NCI-H2196 treated with DMSO at 0.1 percent for 48 hours (cell line): ENCODE results near the gene EVC2.

Source experiments
- DNase-seq: peaks from one replicate; lab custom pipeline; 2025; ENCODE audit not compliant: unreplicated experiment; lab: John Stamatoyannopoulos, UW

EVC2 gene

DNA sequence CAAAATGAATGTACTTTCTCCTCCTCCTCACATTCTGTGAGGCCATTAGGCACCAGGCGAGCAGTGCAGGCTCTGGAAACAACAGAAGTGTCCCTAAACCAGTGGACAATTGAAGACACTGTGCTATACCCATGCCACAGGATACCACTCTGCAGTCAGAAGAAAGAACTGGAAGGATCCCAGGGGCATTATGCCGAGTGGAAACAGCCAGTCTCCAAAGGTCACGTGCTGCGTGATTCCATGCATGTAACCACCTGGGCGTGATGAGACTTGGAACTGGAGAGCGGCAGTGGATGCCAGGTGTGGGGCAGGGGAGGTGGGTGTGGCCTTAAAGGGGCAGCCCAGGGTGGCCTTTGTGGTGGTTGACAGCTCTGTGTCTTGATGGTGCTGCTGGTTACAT is 139.4 kb downstream of the EVC2 start:
- no peak for DNase-seq

DNA sequence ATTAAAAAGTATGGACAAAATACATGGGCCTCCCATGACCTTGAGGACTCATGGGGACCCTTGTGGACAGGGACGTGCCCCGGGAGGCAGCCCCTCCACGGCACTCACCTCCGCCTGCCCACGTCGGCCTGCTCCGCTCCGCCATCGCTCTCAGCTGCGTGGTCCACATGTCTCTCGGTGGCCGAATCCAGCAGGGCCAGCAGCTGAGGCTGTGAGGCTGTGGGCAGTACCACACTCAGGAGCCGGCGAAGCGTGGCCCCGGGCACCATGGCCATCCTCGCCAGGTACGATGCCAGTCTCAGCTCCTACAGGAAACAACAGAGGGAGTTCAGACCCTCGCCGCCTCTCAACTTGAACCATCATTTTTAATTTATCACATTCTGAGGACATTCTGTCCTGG is 140.0 kb downstream of the EVC2 start:
- DNase-seq = no peak

DNA sequence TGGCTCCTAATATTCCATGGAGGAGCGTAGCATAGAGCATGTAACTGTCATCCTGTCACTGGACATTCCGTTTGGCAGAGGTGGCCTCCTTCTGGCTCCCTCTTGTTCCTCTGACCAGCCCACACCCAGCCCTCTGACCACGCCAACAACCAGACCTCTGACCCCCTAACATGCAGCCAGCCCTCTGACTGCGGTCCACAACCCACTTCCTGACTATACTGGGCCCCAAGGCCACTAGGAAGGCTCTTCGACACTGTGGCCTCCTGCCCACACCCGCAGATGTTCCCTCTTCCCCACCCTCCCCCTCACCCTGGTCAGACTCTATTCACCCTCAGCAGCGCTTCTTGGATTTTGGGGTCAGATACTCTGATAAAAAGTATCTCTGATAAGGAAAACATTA is 141.4 kb downstream of the EVC2 start:
- DNase-seq = no peak

DNA sequence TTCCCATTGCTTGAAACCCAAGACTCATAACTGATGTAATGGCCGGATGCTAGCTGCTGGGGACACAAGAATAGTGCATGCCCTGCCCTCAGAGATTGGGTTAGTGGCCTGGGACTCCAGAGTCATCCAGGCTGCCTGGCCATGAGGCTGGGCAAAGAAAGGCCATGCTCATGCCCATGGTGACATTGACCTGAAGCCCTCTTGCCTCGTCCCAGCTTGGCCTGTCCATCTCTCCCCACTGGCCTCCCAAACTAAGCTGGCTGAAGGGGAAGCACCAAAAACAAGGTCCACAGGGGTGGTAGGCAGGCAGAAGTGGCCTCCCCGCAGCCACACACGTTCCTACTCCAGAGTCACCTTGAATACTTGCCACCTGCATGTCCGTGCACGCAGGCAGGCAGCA is 141.8 kb downstream of the EVC2 start:
- DNase-seq = no peak

DNA sequence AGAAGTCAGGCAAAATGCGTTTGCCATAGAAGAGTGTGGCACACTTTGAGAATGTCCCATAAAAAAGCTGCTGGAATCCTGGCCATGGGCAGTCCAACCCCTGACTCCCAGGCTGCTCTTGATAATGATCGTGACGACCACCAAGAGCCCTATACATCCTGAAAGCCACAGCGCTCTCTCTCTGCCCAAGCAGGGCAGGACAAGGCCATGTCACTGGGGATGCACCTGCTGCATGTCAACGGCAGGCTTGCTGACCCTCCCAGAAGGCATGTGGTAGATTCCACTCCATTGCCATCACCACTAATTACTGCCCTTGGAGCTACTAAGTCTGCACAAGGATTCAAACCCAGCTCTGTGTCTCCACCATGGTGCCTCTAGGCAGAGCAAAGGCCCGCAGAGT is 144.5 kb downstream of the EVC2 start:
- no peak for DNase-seq

DNA sequence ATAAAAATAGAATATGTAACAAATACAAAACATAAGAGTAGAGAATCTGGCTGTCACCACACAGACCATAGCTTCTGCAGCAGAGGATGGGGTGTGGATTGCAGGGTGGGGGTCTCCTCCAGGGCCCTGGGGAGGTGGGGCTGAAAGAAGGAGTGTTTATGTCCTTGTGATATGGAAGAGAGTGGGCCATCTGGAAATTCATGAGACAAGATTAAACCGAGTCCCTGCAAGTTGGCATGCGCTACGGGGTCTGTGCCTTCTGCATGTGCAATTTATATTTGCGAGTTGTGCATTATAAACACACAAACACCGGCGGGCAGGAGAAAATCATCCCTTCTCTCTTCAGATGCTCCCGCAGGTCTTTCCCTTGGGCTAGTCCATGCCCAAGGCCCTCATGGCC is 145.9 kb downstream of the EVC2 start:
- DNase-seq = no peak

DNA sequence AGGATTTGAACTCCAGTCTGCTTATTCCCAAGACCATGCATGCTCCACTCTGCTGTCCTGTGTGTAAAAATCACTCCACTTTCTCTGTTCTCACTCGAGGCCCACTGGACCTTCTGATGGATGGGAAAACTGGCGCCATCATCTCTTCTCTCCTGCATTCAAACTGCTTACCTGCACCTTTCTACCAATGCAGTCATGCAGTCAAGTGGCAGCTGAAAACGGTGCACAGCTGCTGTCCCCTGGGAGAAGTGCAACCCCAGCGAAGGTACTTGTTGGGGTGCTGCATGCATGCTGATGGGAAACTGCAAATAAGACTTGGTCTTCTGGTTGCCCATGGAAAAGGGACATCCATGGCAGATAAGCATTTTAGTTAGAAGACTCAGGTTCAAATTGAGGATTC is 147.1 kb downstream of the EVC2 start:
- DNase-seq = no peak

DNA sequence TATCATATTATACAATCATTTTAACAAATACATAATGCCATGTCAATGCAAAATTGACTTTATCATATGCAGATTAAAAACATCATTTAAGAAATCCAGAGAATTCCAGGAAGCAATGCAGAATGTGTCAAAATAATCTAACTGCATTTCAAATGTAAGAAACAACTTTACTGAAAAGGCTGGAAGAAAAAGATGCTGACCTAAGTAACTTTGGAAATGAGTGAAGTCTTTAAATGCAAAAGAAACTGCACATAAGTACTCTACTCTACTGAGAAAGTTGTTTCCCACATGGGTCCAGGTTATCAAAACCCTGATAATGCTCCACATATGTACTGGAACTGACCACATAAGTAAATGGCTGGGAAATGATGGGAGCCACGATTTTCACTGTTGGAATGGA is 149.9 kb downstream of the EVC2 start:
- DNase-seq = no peak

DNA sequence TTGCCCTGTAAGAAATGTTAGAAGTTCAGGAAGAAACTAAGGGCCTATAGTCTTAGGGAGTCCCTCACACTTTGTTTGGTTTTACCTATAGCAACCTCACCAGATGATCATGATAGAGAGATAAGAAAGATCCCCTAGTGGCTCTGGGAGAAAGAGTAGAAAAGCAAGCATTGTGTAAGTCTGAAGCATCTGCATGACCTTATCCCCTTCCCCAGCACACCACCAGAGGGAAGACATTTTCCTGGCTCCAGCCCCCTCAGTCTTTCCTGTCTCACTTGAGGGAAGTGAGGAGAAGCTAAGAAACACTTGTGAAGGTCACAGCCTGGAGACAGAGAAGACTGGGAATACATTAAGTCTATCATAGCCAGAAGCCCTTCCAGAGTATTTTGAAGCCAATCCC is 154.0 kb downstream of the EVC2 start:
- no peak for DNase-seq

DNA sequence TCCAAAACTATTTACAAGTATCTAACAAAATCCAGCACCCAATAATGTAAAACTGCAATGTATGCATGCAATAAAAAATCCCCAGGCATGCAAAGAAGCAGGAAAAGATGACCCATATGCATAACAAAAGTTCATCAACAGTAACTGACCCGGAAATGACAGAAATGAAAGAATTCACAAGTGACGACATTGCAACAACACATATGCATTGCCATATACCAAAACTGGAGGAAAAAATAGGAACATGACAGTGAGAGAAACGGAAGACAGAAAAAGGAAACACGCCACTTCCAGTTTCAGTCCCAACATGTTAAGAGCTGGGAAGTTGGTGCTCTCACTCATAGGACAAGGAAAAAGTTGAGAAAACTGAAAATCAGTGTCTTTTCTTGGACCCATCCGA is 154.6 kb downstream of the EVC2 start:
- DNase-seq = no peak

DNA sequence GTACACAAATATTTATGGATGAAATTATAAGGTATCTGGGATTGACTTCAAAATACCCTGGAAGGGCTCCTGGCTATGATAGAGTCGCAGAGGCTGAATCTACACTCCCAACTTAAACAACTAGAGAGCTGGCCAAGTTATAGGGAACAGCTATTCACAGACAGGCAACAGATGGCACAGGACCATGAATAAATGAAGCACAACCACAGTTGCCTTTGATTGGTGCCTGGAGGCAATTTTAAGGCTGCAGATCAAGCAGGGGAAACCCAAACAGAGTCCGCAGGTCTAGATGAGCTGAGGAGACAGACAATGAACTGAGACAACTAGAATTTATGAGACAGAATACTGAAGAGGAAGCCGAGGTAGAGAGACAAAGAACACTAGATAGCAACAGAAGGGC is 155.9 kb downstream of the EVC2 start:
- no peak for DNase-seq

DNA sequence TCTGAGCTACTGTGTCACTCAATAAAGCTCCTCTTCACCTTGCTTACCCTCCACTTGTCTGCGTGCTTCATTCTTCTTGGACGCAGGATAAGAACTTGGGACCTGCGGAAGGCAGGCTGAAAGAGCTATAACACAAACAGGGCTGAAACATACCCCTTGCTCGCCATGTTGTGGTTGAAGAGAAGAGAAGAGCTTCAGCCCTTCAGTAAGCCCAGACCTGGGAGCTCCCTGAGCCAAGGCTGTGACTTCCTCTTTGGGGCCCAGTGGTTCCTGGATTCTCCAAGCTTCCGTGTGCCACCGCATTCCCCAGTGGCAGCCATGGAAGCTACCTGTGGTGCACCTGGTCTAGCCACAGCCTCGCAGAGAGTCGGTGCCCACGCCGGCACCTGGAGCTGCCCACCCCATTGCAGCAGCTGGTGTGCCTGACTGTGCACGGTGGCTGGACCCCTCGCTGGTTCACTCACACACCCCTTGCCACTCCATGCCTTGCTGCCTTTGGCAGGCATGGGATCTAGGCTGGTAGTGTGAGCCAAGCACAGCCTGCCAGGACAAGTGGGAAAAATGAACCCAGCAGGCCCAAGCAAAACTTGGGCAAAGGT is 160.6 kb downstream of the EVC2 start:
- no peak for DNase-seq

DNA sequence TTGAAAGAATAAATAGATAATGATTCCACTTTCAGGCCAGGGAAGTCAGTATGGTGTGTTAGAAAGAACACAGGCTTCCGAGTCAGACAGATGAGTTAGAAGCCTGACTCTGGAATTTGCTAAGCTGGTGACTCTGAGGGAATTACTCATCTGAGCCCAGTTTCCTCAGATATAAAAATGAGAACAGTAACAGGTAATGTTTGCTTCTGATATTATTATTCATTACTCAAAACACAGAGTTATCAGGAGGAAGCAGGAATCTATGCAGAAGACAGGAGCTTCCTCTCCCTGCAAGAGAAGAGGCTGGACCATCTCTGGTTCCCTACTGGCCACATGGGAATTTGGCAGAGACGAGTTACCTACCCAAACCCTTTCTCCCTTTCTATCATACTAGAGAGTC is 163.1 kb downstream of the EVC2 start:
- DNase-seq = no peak

DNA sequence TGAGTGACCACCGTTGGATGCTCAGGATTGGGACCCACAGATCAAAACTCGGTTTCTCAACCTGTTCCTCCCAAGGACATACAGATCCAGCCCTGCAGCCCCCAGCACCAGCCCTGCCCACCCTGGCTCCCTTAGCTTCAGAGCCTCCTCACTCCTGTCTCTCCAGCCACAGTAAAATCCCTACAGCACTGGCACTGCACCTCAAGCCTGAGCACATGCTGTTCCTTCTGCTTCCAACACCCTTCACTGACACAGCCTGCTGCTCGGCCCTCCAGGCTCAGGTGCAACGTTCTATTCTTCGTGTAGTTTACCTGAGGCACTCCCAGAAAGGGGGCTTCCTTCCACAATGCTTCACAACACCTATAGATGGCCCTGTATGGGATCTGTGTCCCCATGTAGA is 163.6 kb downstream of the EVC2 start:
- DNase-seq = no peak

DNA sequence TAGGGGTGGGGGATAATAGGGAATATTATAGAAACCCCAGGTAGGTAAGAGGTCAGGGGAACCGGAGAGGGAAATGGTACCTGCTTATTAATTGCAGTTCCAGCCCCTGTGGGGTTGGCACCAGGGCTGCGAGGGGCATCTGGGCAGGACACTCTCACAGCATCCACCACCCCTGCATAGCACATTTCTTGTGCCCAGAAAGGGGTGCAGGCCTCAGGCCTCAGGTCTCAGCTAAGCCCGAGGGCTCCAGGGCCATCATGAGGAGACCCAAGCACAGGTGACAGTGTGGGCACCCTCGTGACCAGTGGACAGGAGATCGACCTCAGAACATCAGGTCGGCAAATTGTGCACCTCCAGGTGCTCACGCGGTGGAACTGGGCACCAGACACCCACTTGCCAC is 164.7 kb downstream of the EVC2 start:
- DNase-seq = no peak

DNA sequence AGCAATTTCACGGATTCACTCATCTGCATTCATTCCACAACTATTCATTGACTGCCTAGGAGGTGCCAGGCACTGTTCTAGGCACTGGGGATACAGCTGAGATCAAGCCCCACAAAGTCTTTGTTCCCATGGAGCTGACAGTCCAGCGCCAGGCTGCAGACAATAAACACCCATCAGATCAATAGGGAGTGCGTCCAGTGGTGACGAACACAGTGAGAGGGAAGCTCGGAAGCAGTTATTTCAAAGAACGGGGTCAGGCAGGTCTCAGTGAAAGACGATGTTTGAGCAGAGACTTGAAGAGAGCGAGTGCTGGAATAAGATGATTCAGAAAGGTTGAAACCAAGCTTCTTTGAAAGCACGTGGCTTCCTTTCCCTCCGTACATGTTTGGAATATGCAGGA is 167.2 kb downstream of the EVC2 start:
- no peak for DNase-seq

DNA sequence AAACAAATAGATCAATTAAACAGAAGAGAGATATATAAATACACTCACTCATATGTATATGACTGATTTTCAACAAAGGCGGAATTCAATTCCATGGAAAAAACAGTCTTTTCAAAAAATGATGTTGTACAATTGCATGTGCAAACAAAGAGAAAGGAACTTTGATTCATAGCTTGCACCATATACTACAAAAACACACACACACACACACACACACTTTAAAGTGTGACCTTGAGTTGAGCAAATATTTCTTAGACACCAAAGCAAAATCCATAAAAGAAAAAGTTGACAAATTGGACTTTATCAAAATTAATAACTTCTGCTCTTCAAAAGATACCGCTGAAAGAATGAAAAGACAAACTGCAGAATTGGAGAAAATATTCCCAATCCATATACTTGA is 168.8 kb downstream of the EVC2 start:
- DNase-seq = no peak

DNA sequence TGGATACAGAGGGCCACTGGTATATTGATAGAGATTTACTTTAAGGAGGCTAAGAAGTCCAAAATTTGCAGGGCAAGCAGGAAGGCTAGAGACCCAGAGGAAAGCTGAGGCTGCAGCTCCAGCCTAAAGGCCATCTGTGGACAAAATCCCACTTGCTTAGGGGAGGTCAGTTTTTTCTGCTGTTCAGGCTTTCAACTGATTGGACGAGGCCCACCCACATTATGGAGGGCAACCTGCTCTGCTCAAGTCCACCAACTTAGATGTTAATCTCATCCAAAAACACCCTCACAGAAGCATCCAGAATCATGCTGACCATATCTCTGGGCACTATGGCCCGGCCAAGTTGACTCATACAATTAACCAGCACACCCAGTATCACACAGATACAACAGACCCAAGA is 176.3 kb downstream of the EVC2 start:
- DNase-seq = no peak

DNA sequence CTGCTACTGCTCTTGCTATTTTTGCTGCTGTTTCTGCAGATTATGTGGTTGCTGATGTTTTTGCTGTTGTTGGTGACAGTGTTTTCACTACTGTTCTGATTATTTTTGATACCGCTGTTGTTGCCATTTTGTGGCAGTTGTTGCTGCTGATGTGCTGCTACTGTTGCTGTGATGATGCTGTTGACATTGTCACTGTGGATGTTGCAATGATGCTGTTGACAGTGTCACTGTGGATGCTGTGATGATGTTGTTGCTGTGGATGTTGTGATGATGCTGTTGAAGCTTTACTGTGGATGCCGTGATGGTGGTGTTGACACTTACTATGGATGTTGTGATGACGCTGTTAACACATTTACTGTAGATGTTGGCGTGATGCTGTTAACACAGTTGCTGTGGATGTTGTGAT is 180.3 kb downstream of the EVC2 start:
- no peak for DNase-seq

DNA sequence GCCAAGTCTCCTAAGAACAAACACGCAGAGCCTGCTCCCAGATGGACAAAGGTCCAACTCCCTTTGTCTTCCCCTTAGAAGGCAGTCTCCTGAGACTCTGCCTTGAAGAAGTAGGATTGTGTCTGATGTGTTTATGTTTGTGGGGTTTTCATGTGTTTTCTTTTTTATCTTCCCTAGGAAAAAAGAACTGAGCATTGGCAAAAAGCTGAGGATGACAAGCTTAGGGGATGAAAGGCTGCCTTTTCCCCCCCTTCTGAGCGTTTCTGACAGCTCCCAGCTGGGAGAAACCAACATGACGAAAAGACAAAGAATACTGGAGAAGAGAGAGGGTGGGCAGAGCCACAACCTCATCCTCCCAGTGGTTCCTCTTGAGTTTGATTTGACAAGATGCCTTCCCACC is 181.1 kb downstream of the EVC2 start:
- no peak for DNase-seq

DNA sequence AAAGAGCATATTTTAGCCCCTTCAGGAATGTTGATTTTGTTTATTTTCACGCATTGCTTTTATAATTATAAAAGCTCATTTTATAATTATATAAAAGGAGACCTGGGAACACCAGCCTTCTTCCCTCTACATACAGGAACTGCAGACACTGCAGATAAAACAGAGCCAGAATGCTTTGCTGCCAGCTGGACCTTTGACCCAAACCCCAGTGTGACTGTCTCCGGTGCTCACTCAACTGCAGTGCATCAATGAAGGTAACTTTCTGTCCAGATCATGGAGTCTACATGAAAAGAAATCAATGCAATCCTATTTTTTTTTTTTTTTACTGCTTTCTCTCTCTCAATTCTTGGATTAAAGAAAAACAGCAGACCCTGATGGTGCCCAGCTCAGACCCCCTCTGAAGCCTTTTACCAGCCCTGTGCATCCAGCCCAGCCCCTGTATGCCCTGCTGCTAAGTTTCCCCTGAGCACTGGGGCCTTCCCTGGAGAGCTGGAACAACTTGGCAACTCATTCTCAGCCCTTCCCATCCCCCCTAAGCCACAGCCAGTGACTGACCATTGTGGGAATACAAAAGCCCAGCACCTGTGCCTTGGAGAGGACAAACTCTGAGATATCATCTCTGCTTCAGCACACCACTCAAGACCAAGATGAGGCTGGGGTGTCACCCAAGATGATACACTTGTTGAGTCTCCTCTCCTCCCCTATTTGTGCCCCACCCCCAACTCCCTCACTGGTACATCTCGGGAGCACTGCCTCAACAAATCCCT is 182.1 kb downstream of the EVC2 start:
- DNase-seq = no peak

DNA sequence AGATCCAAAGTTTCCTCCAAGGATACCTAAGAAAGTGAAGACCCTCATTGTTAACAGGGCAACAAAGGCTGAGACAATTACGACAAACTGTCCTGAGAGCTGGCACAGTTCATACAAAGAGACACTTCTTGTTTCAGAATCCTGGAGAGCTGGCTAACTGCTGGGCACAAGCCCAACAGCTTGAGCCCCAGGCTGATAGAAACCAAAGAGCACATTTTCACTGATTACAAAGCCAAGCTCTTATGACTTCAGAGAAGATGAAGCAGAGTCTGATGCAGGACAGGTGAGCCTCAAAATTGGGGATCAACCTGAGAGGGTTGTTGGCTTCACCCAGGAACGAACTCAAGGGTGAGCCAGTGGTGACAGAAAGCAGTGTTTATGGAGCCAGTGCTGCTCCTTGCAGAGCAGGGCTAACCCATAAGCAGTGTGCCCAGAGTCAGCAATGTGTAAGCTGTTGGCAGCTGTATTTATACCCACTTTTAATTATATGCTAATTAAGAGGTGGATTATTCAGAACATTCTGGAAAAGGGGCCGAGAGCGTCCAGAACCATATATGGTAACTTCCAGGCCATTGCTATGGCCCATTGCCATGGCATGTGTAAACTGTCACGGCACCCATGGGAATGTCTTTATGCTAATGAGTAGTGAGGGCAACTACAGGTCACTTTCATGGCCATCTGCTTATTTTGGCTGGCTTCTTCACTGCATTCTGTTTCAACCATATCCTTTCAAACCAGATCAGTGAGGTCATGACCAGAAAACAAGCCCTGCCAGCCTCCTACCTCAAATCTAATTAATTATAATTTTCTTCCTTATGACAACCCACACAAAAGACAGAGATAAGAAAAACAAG is 183.7 kb downstream of the EVC2 start:
- DNase-seq = no peak
